H9 (cell line): ENCODE results near the gene TMTC3. TPM values are rescaled to one million over a fixed set of nuclear protein-coding genes. Genes with fewer than 3 reads are reported as not detected.
"Not testable (repeated sequence)": the region's sequence is repeated elsewhere in the genome, so short reads cannot be mapped to it uniquely, and the experiment has no call there.

Experiments used
- DNase-seq: peaks from one replicate; pipeline ENCODE4 v3.0.0-alpha.2; 2017
- H2AFZ ChIP-seq: one replicate; pipeline ENCODE4 v1.6.1; 2013; ENCODE audit warnings: mild to moderate bottlenecking, low read length, control low read depth, moderate library complexity
- H2AK5ac ChIP-seq: 2 replicates; pipeline ENCODE4 v1.6.1; 2013; ENCODE audit warnings: low read length, control low read depth, mixed read lengths; ENCODE audit not compliant: insufficient read length
- H2BK120ac ChIP-seq: one replicate; pipeline ENCODE4 v1.6.1; 2013; ENCODE audit warnings: low read depth, mild to moderate bottlenecking, low read length, control low read depth, inconsistent platforms; ENCODE audit not compliant: poor library complexity, severe bottlenecking
- H2BK12ac ChIP-seq: 2 replicates; pipeline ENCODE4 v1.6.1; 2013; ENCODE audit warnings: low read length, control low read depth, mixed read lengths, low read depth; ENCODE audit not compliant: insufficient read length
- H2BK15ac ChIP-seq: 2 replicates; pipeline ENCODE4 v1.6.1; 2013; ENCODE audit warnings: low read depth, low read length, control low read depth
- H2BK20ac ChIP-seq: one replicate; pipeline ENCODE4 v1.6.1; 2013; ENCODE audit warnings: low read depth, mild to moderate bottlenecking, low read length, control low read depth, inconsistent platforms; ENCODE audit not compliant: poor library complexity, severe bottlenecking
- H2BK5ac ChIP-seq: 2 replicates; pipeline ENCODE4 v1.6.1; 2013; ENCODE audit warnings: low read length, control low read depth, mixed read lengths; ENCODE audit not compliant: insufficient read length
- H3K14ac ChIP-seq: 2 replicates; pipeline ENCODE4 v1.6.1; 2013; ENCODE audit warnings: low read length, control low read depth; ENCODE audit not compliant: insufficient read depth
- H3K18ac ChIP-seq: 2 replicates; pipeline ENCODE4 v1.6.1; 2013; ENCODE audit warnings: low read depth, mild to moderate bottlenecking, mixed read lengths, low read length, control low read depth; ENCODE audit not compliant: insufficient read length
- H3K23ac ChIP-seq: 2 replicates; pipeline ENCODE4 v1.6.1; 2013; ENCODE audit warnings: low read length, control low read depth, mixed read lengths, low read depth; ENCODE audit not compliant: insufficient read length
- H3K23me2 ChIP-seq: 2 replicates; pipeline ENCODE4 v1.6.1; 2013; ENCODE audit warnings: low read depth, mild to moderate bottlenecking, mixed read lengths, low read length, control low read depth; ENCODE audit not compliant: insufficient read length, poor library complexity, severe bottlenecking
- H3K27ac ChIP-seq: 2 replicates; pipeline ENCODE4 v1.5.1; 2013; ENCODE audit warnings: low read length, control low read depth, mixed read lengths, low read depth; ENCODE audit not compliant: insufficient read length
- H3K27me3 ChIP-seq: 2 replicates; pipeline ENCODE4 v1.6.1; 2013; ENCODE audit warnings: low read length, control low read depth, inconsistent platforms; ENCODE audit not compliant: insufficient read depth
- H3K4ac ChIP-seq: 2 replicates; pipeline ENCODE4 v1.6.1; 2013; ENCODE audit warnings: low read depth, mild to moderate bottlenecking, control low read depth, inconsistent platforms, low read length, moderate library complexity
- H3K4me1 ChIP-seq: 2 replicates; pipeline ENCODE4 v1.6.1; 2013; ENCODE audit warnings: low read length, control low read depth, inconsistent platforms; ENCODE audit not compliant: insufficient read depth
- H3K4me2 ChIP-seq: 2 replicates; pipeline ENCODE4 v1.6.1; 2013; ENCODE audit warnings: low read length, control low read depth, mixed read lengths; ENCODE audit not compliant: insufficient read length, insufficient read depth
- H3K56ac ChIP-seq: 2 replicates; pipeline ENCODE4 v1.6.1; 2013; ENCODE audit warnings: low read depth, mild to moderate bottlenecking, mixed read lengths, low read length, control low read depth; ENCODE audit not compliant: insufficient read length
- H3K79me1 ChIP-seq: 2 replicates; pipeline ENCODE4 v1.6.1; 2013; ENCODE audit warnings: low read depth, mild to moderate bottlenecking, moderate library complexity, low read length, control low read depth, inconsistent platforms; ENCODE audit not compliant: insufficient read depth, poor library complexity, severe bottlenecking
- H3K79me2 ChIP-seq: 2 replicates; pipeline ENCODE4 v1.6.1; 2013; ENCODE audit warnings: low read length, control low read depth, inconsistent platforms; ENCODE audit not compliant: insufficient read depth
- H3K9ac ChIP-seq: 2 replicates; pipeline ENCODE4 v1.6.1; 2013; ENCODE audit warnings: low read length, control low read depth, mixed read lengths; ENCODE audit not compliant: insufficient read length; ENCODE audit errors: extremely low read depth
- H3K9me3 ChIP-seq: one replicate; pipeline ENCODE4 v1.6.1; 2013; ENCODE audit warnings: low read depth, low read length, inconsistent platforms; ENCODE audit not compliant: control insufficient read depth
- H3T11ph ChIP-seq: one replicate; pipeline ENCODE4 v1.6.1; 2013; ENCODE audit warnings: mild to moderate bottlenecking, low read length, control low read depth, inconsistent platforms
- H4K20me1 ChIP-seq: one replicate; pipeline ENCODE4 v1.6.1; 2013; ENCODE audit not compliant: control insufficient read depth, insufficient read length, insufficient read depth
- H4K5ac ChIP-seq: 2 replicates; pipeline ENCODE4 v1.6.1; 2013; ENCODE audit warnings: low read depth, mild to moderate bottlenecking, mixed read lengths, low read length, control low read depth; ENCODE audit not compliant: insufficient read length
- H4K8ac ChIP-seq: replicated peaks from 2 replicates; pipeline ENCODE4 v1.6.1; 2013; ENCODE audit warnings: low read length, control low read depth, mixed read lengths, low read depth; ENCODE audit not compliant: insufficient read length
- H4K91ac ChIP-seq: 2 replicates; pipeline ENCODE4 v1.6.1; 2013; ENCODE audit warnings: low read depth, mild to moderate bottlenecking, moderate library complexity, mixed read lengths, low read length, control low read depth; ENCODE audit not compliant: insufficient read length
- H3K27ac Mint-ChIP-seq, 3 experiments: 2 replicates in 2 of 3; 3 replicates in 1 of 3; pipeline ENCODE4 v1.8.0; 2020 to 2021; ENCODE audit warnings: mixed read lengths in 3 of 3, mild to moderate bottlenecking in 1 of 3, moderate library complexity in 1 of 3
- H3K27me3 Mint-ChIP-seq: 2 replicates; pipeline ENCODE4 v1.8.0; 2021; ENCODE audit warnings: low read depth, mild to moderate bottlenecking, moderate library complexity, mixed read lengths
- H3K36me3 Mint-ChIP-seq, 3 experiments: 2 replicates in 2 of 3; 3 replicates in 1 of 3; pipeline ENCODE4 v1.8.0; 2020 to 2021; ENCODE audit warnings: low read depth in 3 of 3, mixed read lengths in 3 of 3; ENCODE audit not compliant: insufficient read depth in 1 of 3
- H3K4me1 Mint-ChIP-seq, 2 experiments: 2 replicates each; pipeline ENCODE4 v1.8.0; 2020; ENCODE audit warnings: mixed read lengths in 2 of 2
- H3K4me3 Mint-ChIP-seq, 2 experiments: 2 replicates in 1 of 2; 3 replicates in 1 of 2; pipeline ENCODE4 v1.8.0; 2020 to 2021; ENCODE audit warnings: mild to moderate bottlenecking in 2 of 2, mixed read lengths in 2 of 2, moderate library complexity in 1 of 2
- H3K9me3 Mint-ChIP-seq, 2 experiments: 2 replicates in 1 of 2; 3 replicates in 1 of 2; pipeline ENCODE4 v1.8.0; 2020; ENCODE audit warnings: mild to moderate bottlenecking in 2 of 2, mixed read lengths in 2 of 2, moderate library complexity in 1 of 2
- WGBS: extraction: QIAGEN DNeasy Blood & Tissue Kit; methylation state at CpG from one replicate; pipeline ENCODE4 v1.1.7; 2013; ENCODE audit warnings: missing lambda C conversion rate, low lambda C conversion rate, mixed read lengths; ENCODE audit not compliant: insufficient read length; ENCODE audit errors: extremely low coverage; 5-methylcytosine and 5-hydroxymethylcytosine counted together
- total RNA-seq: library from RNA; stranded (reverse); gene quantifications from 2 replicates; pipeline ENCODE4 v1.2.1, GENCODE V29; 2021

Gene TMTC3
- total RNA-seq, 1 experiment from 2014 or later, result 37.7 TPM

GRCh38 chr12:88139711-88140110, 2.4 kb upstream of the TMTC3 start:
- H3K9me3 ChIP-seq, H2BK12ac ChIP-seq, H4K91ac ChIP-seq, H3K79me1 ChIP-seq, H3K4ac ChIP-seq, H4K8ac ChIP-seq, H3K4me2 ChIP-seq, H3K9me3 Mint-ChIP-seq, H3K4me1 ChIP-seq, H4K5ac ChIP-seq, H3K27ac ChIP-seq, DNase-seq, H3K79me2 ChIP-seq, H2AFZ ChIP-seq, H3K4me3 Mint-ChIP-seq, H3K18ac ChIP-seq, H4K20me1 ChIP-seq, H3K27ac Mint-ChIP-seq, H3K56ac ChIP-seq, H3K27me3 Mint-ChIP-seq, H2BK5ac ChIP-seq, H3K27me3 ChIP-seq, H3K23me2 ChIP-seq, H3K14ac ChIP-seq, H2AK5ac ChIP-seq, H3K23ac ChIP-seq, H2BK15ac ChIP-seq, H3K9ac ChIP-seq, H2BK120ac ChIP-seq, H2BK20ac ChIP-seq, H3T11ph ChIP-seq: not testable (repeated sequence)
- H3K4me1 Mint-ChIP-seq, result peaks cover 16 to 18% of the 10 kb centered on the region in 2 experiments
- peaks cover 0 to 11% (median 0%) of the 10 kb centered on the region in 3 experiments; a peak in 3 of 7 replicates for H3K36me3 Mint-ChIP-seq
- WGBS, result no CpG with 5 or more reads among the region's 4 CpGs
